Neural cell (in vitro differentiated cells): ENCODE results near the gene BFSP2. TPM values are rescaled to one million over a fixed set of nuclear protein-coding genes. Genes with fewer than 3 reads are reported as not detected.

Source experiments
- H2AFZ ChIP-seq: fragments of 200-600, 300-800 bp; sonication (generic), shearing (Covaris generic); 2 replicates; pipeline ENCODE4 v1.6.0; 2014; ENCODE audit warnings: low read depth, mild to moderate bottlenecking, antibody characterized with exemption, low read length, moderate library complexity
- H3F3A ChIP-seq: fragments of 200-600 bp; shearing (Covaris generic); 2 replicates; pipeline ENCODE4 v1.6.1; 2016; ENCODE audit warnings: mild to moderate bottlenecking, moderate library complexity, mixed read lengths, antibody characterized with exemption, low read length; ENCODE audit not compliant: insufficient read depth, poor library complexity, severe bottlenecking
- H3K27ac ChIP-seq: fragments of 200-600, 300-800 bp; sonication (generic), shearing (Covaris generic); 2 replicates; pipeline ENCODE4 v1.5.1; 2014; ENCODE audit warnings: mild to moderate bottlenecking, low read length, moderate library complexity
- H3K27me3 ChIP-seq: fragments of 300-800, 200-600 bp; sonication (generic), shearing (Covaris generic); 2 replicates; pipeline ENCODE4 v1.6.0; 2014; ENCODE audit warnings: mild to moderate bottlenecking, low read depth, low read length, moderate library complexity; ENCODE audit not compliant: insufficient read depth
- H3K36me3 ChIP-seq: fragments of 300-800, 200-600 bp; sonication (generic), shearing (Covaris generic); 2 replicates; pipeline ENCODE4 v1.5.1; 2014; ENCODE audit warnings: mild to moderate bottlenecking, antibody characterized with exemption, low read length, moderate library complexity; ENCODE audit not compliant: insufficient read depth
- H3K4me2 ChIP-seq: fragments of 300-800, 200-600 bp; sonication (generic), shearing (Covaris generic); 2 replicates; pipeline ENCODE4 v1.6.0; 2014; ENCODE audit warnings: mild to moderate bottlenecking, low read length
- H3K4me3 ChIP-seq: fragments of 300-800, 200-600 bp; sonication (generic), shearing (Covaris generic); 2 replicates; pipeline ENCODE4 v1.5.1; 2014; ENCODE audit warnings: mild to moderate bottlenecking, low read length, moderate library complexity
- H3K79me2 ChIP-seq: fragments of 200-600 bp; shearing (Covaris generic); replicated peaks from 2 replicates; pipeline ENCODE4 v1.6.0; 2014; ENCODE audit warnings: mild to moderate bottlenecking, low read length, moderate library complexity; ENCODE audit not compliant: insufficient read depth
- H3K9ac ChIP-seq: fragments of 300-800, 200-600 bp; sonication (generic), shearing (Covaris generic); 2 replicates; pipeline ENCODE4 v1.6.1; 2016; ENCODE audit warnings: mild to moderate bottlenecking, low read length, mixed read lengths
- H3K9me2 ChIP-seq: fragments of 200-600 bp; shearing (Covaris generic); 2 replicates; pipeline ENCODE4 v1.6.1; 2016; ENCODE audit warnings: mild to moderate bottlenecking, low read length, mixed read lengths; ENCODE audit not compliant: insufficient read depth
- H3K9me3 ChIP-seq: fragments of 200-600, 300-800 bp; sonication (generic), shearing (Covaris generic); 2 replicates; pipeline ENCODE4 v1.6.1; 2016; ENCODE audit warnings: mild to moderate bottlenecking, mixed run types, low read length, moderate library complexity, mixed read lengths
- H4K20me1 ChIP-seq: fragments of 200-600 bp; shearing (Covaris generic); 2 replicates; pipeline ENCODE4 v1.6.1; 2016; ENCODE audit warnings: mild to moderate bottlenecking, mixed run types; ENCODE audit not compliant: insufficient read depth
- CTCF ChIP-seq: fragments of 450-650 bp; IDR thresholded peaks from 2 replicates; pipeline ENCODE4 v1.5.1; 2014; ENCODE audit warnings: antibody characterized with exemption, mild to moderate bottlenecking, moderate library complexity; ENCODE audit not compliant: poor library complexity, severe bottlenecking
- EP300 ChIP-seq: fragments of 450-650 bp; conservative IDR thresholded peaks from 2 replicates; pipeline ENCODE4 v1.6.1; 2014; ENCODE audit warnings: antibody characterized with exemption, mild to moderate bottlenecking, moderate library complexity; ENCODE audit not compliant: poor library complexity, severe bottlenecking
- EZH2 ChIP-seq: fragments of 200-600, 300-800 bp; shearing (Covaris generic), sonication (generic); IDR thresholded peaks from 2 replicates; pipeline ENCODE4 v1.6.1; 2014; ENCODE audit warnings: antibody characterized with exemption, low read length, borderline replicate concordance, mild to moderate bottlenecking; ENCODE audit not compliant: insufficient read depth, poor library complexity, severe bottlenecking
- MXI1 ChIP-seq: fragments of 450-650 bp; conservative IDR thresholded peaks from 2 replicates; pipeline ENCODE4 v1.6.1; 2014; ENCODE audit warnings: antibody characterized with exemption, mild to moderate bottlenecking; ENCODE audit not compliant: poor library complexity, severe bottlenecking
- POLR2AphosphoS5 ChIP-seq: IDR thresholded peaks from 2 replicates; pipeline ENCODE4 v1.6.1; 2012
- RAD21 ChIP-seq: fragments of 450-650 bp; conservative IDR thresholded peaks from 2 replicates; pipeline ENCODE4 v1.6.1; 2014; ENCODE audit warnings: antibody characterized with exemption, mild to moderate bottlenecking, moderate library complexity
- REST ChIP-seq: IDR thresholded peaks from 2 replicates; pipeline ENCODE4 v1.6.1; 2012; ENCODE audit warnings: borderline replicate concordance
- SMC3 ChIP-seq: fragments of 450-650 bp; conservative IDR thresholded peaks from 2 replicates; pipeline ENCODE4 v1.6.1; 2014; ENCODE audit warnings: antibody characterized with exemption, mild to moderate bottlenecking, moderate library complexity; ENCODE audit not compliant: poor library complexity
- TAF1 ChIP-seq: IDR thresholded peaks from 2 replicates; pipeline ENCODE4 v1.6.1; 2012; ENCODE audit warnings: low read depth
- polyA plus RNA-seq: library from polyadenylated mRNA; depleted of rRNA; stranded (reverse); fragments of >200 nt; gene quantifications from 2 replicates; pipeline ENCODE4 v1.2.3, GENCODE V29; 2014

BFSP2 gene
- polyA plus RNA-seq, 1 donor from 2014 or later = not detected

GRCh38 chr3:133509488-133509887 lies 109.6 kb downstream of the BFSP2 start:
- TF ChIP-seq REST = no peak
- no peak for TF ChIP-seq MXI1
- no peak for TF ChIP-seq CTCF
- no peak for TF ChIP-seq RAD21
- TF ChIP-seq POLR2AphosphoS5 = no peak
- TF ChIP-seq EP300 = no peak
- no peak for TF ChIP-seq SMC3
- TF ChIP-seq TAF1 = no peak
- TF ChIP-seq EZH2 = no peak
- Histone ChIP-seq H3F3A (no peaks in the 10 kb centered on the region), H3K9ac (no peak overlapping the region), H3K27ac (no peak overlapping the region), H3K9me3 (no peaks in the 10 kb centered on the region), H3K4me3 (no peak overlapping the region), H3K27me3 (no peaks in the 10 kb centered on the region), H4K20me1 (no peaks in the 10 kb centered on the region), H3K79me2 (no peaks in the 10 kb centered on the region), H3K36me3 (no peaks in the 10 kb centered on the region), H3K9me2 (no peaks in the 10 kb centered on the region), H2AFZ (no peak overlapping the region), H3K4me2 (no peak overlapping the region)

GRCh38 chr3:133512416-133513089 lies 112.7 kb downstream of the BFSP2 start:
- Histone ChIP-seq H2AFZ (no peak overlapping the region), H4K20me1 (no peaks in the 10 kb centered on the region), H3K79me2 (no peaks in the 10 kb centered on the region), H3K9me3 (no peaks in the 10 kb centered on the region), H3F3A (no peaks in the 10 kb centered on the region), H3K4me3 (no peak overlapping the region), H3K9ac (no peak overlapping the region), H3K36me3 (no peaks in the 10 kb centered on the region), H3K9me2 (no peaks in the 10 kb centered on the region), H3K4me2 (no peak overlapping the region), H3K27ac (no peak overlapping the region), H3K27me3 (no peaks in the 10 kb centered on the region)
- TF ChIP-seq SMC3 (no peak), RAD21 (no peak), MXI1 (no peak), CTCF (no peak), REST (no peak), POLR2AphosphoS5 (no peak)
